Upper lobe of left lung (tissue), 6 donors: ENCODE data around the gene ATXN1. TPM values are rescaled to one million over a fixed set of nuclear protein-coding genes. Genes with fewer than 3 reads are reported as not detected.

Experiments used
- ATAC-seq, 2 donors: fragments of 200-7000 bp; cut with Tn5 transposase; one replicate each; pipeline ENCODE4 v1.9.1; 2022; ENCODE audit warnings: mild to moderate bottlenecking in 2 of 2, moderate library complexity in 2 of 2; ENCODE audit not compliant: low FRiP score in 2 of 2
- DNase-seq, 2 donors: peaks; one replicate each; pipeline ENCODE4 v3.0.0-alpha.2; 2019 to 2020
- H3K27ac ChIP-seq, 4 donors: fragments of 200-600 bp; sonication (generic); one replicate each; pipeline ENCODE4 v1.5.1; 2016 to 2019
- H3K27me3 ChIP-seq, 4 donors: fragments of 200-600 bp; sonication (generic); one replicate each; pipeline ENCODE4 v1.5.1; 2017 to 2019
- H3K36me3 ChIP-seq, 4 donors: fragments of 200-600 bp; sonication (generic); one replicate each; pipeline ENCODE4 v1.5.1; 2016 to 2019
- H3K4me1 ChIP-seq, 4 donors: fragments of 200-600 bp; sonication (generic); one replicate each; pipeline ENCODE4 v1.5.1; 2018 to 2019
- H3K4me3 ChIP-seq, 4 donors: fragments of 200-600 bp; sonication (generic); one replicate each; pipeline ENCODE4 v1.5.1; 2017 to 2019; ENCODE audit warnings: mild to moderate bottlenecking in 2 of 4, moderate library complexity in 1 of 4
- H3K9me3 ChIP-seq, 4 donors: fragments of 200-600 bp; sonication (generic); one replicate each; pipeline ENCODE4 v1.5.1; 2018 to 2019
- CTCF ChIP-seq, 6 experiments: fragments of 450-650 bp in 4 of 6; fragments of 200-600 bp in 2 of 6; sonication (generic) in 2 of 6; IDR thresholded peaks; one replicate each; pipeline ENCODE4 v1.5.1; 2016 to 2019; ENCODE audit warnings: antibody characterized with exemption in 6 of 6
- EP300 ChIP-seq, 4 donors: sonication (generic); formaldehyde crosslinking; IDR thresholded peaks; one replicate each; pipeline ENCODE4 v1.5.1; 2017; ENCODE audit warnings: antibody characterized with exemption in 4 of 4, control low read depth in 2 of 4
- POLR2A ChIP-seq, 4 donors: fragments of 450-650 bp; IDR thresholded peaks; one replicate each; pipeline ENCODE4 v1.5.1; 2016 to 2017; ENCODE audit warnings: antibody characterized with exemption in 4 of 4, mild to moderate bottlenecking in 2 of 4
- POLR2AphosphoS5 ChIP-seq, 2 donors: sonication (generic); formaldehyde crosslinking; IDR thresholded peaks; one replicate each; pipeline ENCODE4 v1.5.1; 2017; ENCODE audit warnings: antibody characterized with exemption in 2 of 2
- WGBS, 2 donors: methylation state at CpG; one replicate each; pipeline ENCODE4 v1.1.5; 2017 to 2018; 5-methylcytosine and 5-hydroxymethylcytosine counted together
- total RNA-seq, 6 donors: library from RNA; depleted of rRNA in 4 of 6; stranded (reverse); fragments of >200 nt in 4 of 6; gene quantifications; one replicate each; pipeline versions ENCODE4 v1.1.0 to v1.2.1, GENCODE V29; 2016 to 2021
- donor health status: DM: no; HTN: no; CAD: no; lungs with moderate emphysema.
- donor health status: DM: no; HTN: yes; CAD: no; lungs with severe emphysema.

Gene ATXN1
- total RNA-seq, 6 donors from 2014 or later, result 44.2 to 106 (median 71.7) TPM

GRCh38 chr6:16355699-16356446 lies 405.4 kb downstream of the ATXN1 start:
- H3K4me3 ChIP-seq, result no peak overlapping the region

GRCh38 chr6:16355238-16355637 lies 406.0 kb downstream of the ATXN1 start:
- H3K27ac ChIP-seq, result no peak overlapping the region
- 98 to 99% methylated on average over 9 of the region's 9 CpGs for WGBS, 2 donors
- no peaks in the 10 kb centered on the region for H3K36me3 ChIP-seq
- TF ChIP-seq EP300 (IDR thresholded peaks at IDR 0.05) (no peak), CTCF (IDR thresholded peaks at IDR 0.05) (no peak), POLR2A (IDR thresholded peaks at IDR 0.05) (no peak), POLR2AphosphoS5 (IDR thresholded peaks at IDR 0.05) (no peak)
- ATAC-seq, result no peak
- no peaks in the 10 kb centered on the region for H3K9me3 ChIP-seq
- peaks cover 0 to under 1% (median 0%) of the 10 kb centered on the region in 4 donors for H3K4me1 ChIP-seq
- no peak overlapping the region for H3K4me3 ChIP-seq
- no peaks in the 10 kb centered on the region for H3K27me3 ChIP-seq
- DNase-seq, result no peak

More at GRCh38 chr6:16355699-16356446, 405.4 kb downstream of the ATXN1 start:
- no peak for TF ChIP-seq EP300 (IDR thresholded peaks at IDR 0.05)
- TF ChIP-seq POLR2AphosphoS5 (IDR thresholded peaks at IDR 0.05), result no peak
- no peak for TF ChIP-seq POLR2A (IDR thresholded peaks at IDR 0.05)
- TF ChIP-seq CTCF (IDR thresholded peaks at IDR 0.05), result no peak
- H3K9me3 ChIP-seq, result no peaks in the 10 kb centered on the region
- H3K27ac ChIP-seq, result no peak overlapping the region
- 92 to 94% methylated on average over 16 of the region's 16 CpGs for WGBS, 2 donors
- no peaks in the 10 kb centered on the region for H3K27me3 ChIP-seq
- no peaks in the 10 kb centered on the region for H3K36me3 ChIP-seq
- H3K4me1 ChIP-seq, result peaks cover 0 to 7% (median 0%) of the 10 kb centered on the region in 4 donors
- no peak for DNase-seq
- ATAC-seq, result no peak

GRCh38 chr6:16354692-16355091 lies 406.6 kb downstream of the ATXN1 start:
- ATAC-seq (no peak), DNase-seq (no peak)
- Histone ChIP-seq H3K36me3 (no peaks in the 10 kb centered on the region), H3K4me1 (no peaks in the 10 kb centered on the region), H3K4me3 (no peak overlapping the region), H3K27me3 (no peaks in the 10 kb centered on the region), H3K9me3 (no peaks in the 10 kb centered on the region), H3K27ac (no peak overlapping the region)
- TF ChIP-seq POLR2A (IDR thresholded peaks at IDR 0.05), result no peak
- no peak for TF ChIP-seq CTCF (IDR thresholded peaks at IDR 0.05)
- 95 to 100% methylated on average over 1 of the region's 1 CpG for WGBS, 2 donors

GRCh38 chr6:16352821-16353438 lies 408.3 kb downstream of the ATXN1 start:
- DNase-seq, result peak in 1 of 2 donors; percentile 43
- Histone ChIP-seq H3K27ac (no peak overlapping the region), H3K27me3 (no peaks in the 10 kb centered on the region), H3K9me3 (no peaks in the 10 kb centered on the region), H3K4me1 (no peaks in the 10 kb centered on the region), H3K36me3 (no peaks in the 10 kb centered on the region), H3K4me3 (no peak overlapping the region)
- 95 to 98% methylated on average over 19 of the region's 19 CpGs for WGBS, 2 donors
- ATAC-seq, result no peak
- no peak for TF ChIP-seq POLR2A (IDR thresholded peaks at IDR 0.05)
- no peak for TF ChIP-seq CTCF (IDR thresholded peaks at IDR 0.05)
- no peak for TF ChIP-seq POLR2AphosphoS5 (IDR thresholded peaks at IDR 0.05)
- TF ChIP-seq EP300 (IDR thresholded peaks at IDR 0.05), result no peak
